Measurements from ENCODE around the gene SLMAP. TPM values are rescaled to one million over a fixed set of nuclear protein-coding genes. Genes with fewer than 3 reads are reported as not detected.
"Not testable (repeated sequence)": the region's sequence is repeated elsewhere in the genome, so short reads cannot be mapped to it uniquely, and the experiment has no call there.

SLMAP gene
- total and polyA plus RNA-seq, 2 donors (not counting 1 experiment from before 2014, with no cell fraction given), result 9.7 to 67.2 TPM

DNA sequence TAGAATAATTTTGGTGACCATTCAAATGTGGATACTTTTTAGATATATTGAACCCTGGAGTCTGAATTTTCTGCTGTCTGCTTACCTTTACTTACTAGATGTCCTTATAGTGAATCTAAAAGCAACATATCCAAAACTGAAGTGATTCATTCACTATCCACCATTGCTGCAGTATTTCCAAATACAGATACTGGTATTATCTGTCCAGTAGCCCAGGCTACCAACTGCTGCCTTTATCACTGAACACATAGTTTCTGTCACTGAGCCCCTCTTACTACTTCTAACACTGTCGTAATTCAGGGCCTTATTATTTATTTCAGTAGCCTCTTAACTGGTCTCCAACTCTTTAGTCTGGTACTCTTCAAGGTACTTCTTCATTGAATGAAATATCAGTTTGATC, 49.2 kb downstream of the SLMAP start:
- no peak for ATAC-seq (ENCODE audit: low read depth)
- no peak overlapping the region for H3K4me3 Mint-ChIP-seq
- H3K27me3 Mint-ChIP-seq, result no peaks in the 10 kb centered on the region
- Histone ChIP-seq H3K9me3 (ENCODE audit: control extremely low read depth in 1 of 3, control insufficient read depth in 2 of 3, insufficient read depth in 1 of 3, low read length in 2 of 3) (peaks cover 0 to 6% (median 0%) of the 10 kb centered on the region in 3 donors), H3K4me1 (ENCODE audit: control insufficient read depth in 2 of 2, insufficient read depth in 2 of 2, low read length in 2 of 2) (peaks cover 4 to 16% of the 10 kb centered on the region in 2 donors), H4K20me1 (ENCODE audit: control insufficient read depth, insufficient read depth, low read length, poor library complexity, severe bottlenecking) (peaks cover 26% of the 10 kb centered on the region), H3K27me3 (replicated peaks in 1 of 4; ENCODE audit: control extremely low read depth in 1 of 4, control insufficient read depth in 3 of 4, insufficient read depth in 4 of 4, low read length in 3 of 4) (no peaks in the 10 kb centered on the region), H3K9ac (ENCODE audit: low read length) (no peak overlapping the region), H3K27ac (ENCODE audit: low read length in 2 of 2) (no peak overlapping the region), H2AFZ (ENCODE audit: insufficient read depth, low read depth, low read length, poor library complexity, severe bottlenecking) (no peak overlapping the region), H3K36me3 (replicated peaks in 1 of 2; ENCODE audit: control extremely low read depth in 1 of 2, control insufficient read depth in 1 of 2, extremely low read depth in 1 of 2, insufficient read depth in 2 of 2, low read length in 1 of 2) (no peaks in the 10 kb centered on the region), H3K4me3 (ENCODE audit: control extremely low read depth in 1 of 5, extremely low read depth in 1 of 5, insufficient read depth in 1 of 5, low read depth in 2 of 5, low read length in 4 of 5) (no peak overlapping the region), H3K4me2 (replicated peaks; ENCODE audit: low read depth, low read length, poor library complexity, severe bottlenecking) (no peak overlapping the region), H3K79me2 (ENCODE audit: control insufficient read depth, insufficient read depth, low read length) (peaks cover 77% of the 10 kb centered on the region)
- peaks cover 49% of the 10 kb centered on the region for H3K4me1 Mint-ChIP-seq
- H3K27ac Mint-ChIP-seq, result no peak overlapping the region
- WGBS (ENCODE audit: insufficient coverage), result no CpG with 5 or more reads among the region's 1 CpG
- TF ChIP-seq, protein P1, sequence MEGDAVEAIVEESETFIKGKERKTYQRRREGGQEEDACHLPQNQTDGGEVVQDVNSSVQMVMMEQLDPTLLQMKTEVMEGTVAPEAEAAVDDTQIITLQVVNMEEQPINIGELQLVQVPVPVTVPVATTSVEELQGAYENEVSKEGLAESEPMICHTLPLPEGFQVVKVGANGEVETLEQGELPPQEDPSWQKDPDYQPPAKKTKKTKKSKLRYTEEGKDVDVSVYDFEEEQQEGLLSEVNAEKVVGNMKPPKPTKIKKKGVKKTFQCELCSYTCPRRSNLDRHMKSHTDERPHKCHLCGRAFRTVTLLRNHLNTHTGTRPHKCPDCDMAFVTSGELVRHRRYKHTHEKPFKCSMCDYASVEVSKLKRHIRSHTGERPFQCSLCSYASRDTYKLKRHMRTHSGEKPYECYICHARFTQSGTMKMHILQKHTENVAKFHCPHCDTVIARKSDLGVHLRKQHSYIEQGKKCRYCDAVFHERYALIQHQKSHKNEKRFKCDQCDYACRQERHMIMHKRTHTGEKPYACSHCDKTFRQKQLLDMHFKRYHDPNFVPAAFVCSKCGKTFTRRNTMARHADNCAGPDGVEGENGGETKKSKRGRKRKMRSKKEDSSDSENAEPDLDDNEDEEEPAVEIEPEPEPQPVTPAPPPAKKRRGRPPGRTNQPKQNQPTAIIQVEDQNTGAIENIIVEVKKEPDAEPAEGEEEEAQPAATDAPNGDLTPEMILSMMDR (IDR thresholded peaks at IDR 0.05), result no peak
- TF ChIP-seq EZH2 (IDR thresholded peaks at IDR 0.05; ENCODE audit: borderline replicate concordance, insufficient read depth, low read depth, low read length, poor library complexity, severe bottlenecking), result no peak
- ChIA-PET POLR2A (no interaction called here), CTCF (no interaction called here)
- no peaks in the 10 kb centered on the region for H3K9me3 Mint-ChIP-seq (ENCODE audit: insufficient read depth)
- no peak for DNase-seq
- intact Hi-C loops (cut with micrococcal nuclease), result no loop called here

GRCh38 chr3:57805674-57806073, 49.6 kb downstream of the SLMAP start:
- no peak overlapping the region for H3K4me2 ChIP-seq (replicated peaks; ENCODE audit: low read depth, low read length, poor library complexity, severe bottlenecking)
- peaks cover 78% of the 10 kb centered on the region for H3K79me2 ChIP-seq (ENCODE audit: control insufficient read depth, insufficient read depth, low read length)
- ATAC-seq (ENCODE audit: low read depth) (no peak), DNase-seq (no peak)
- H3K9me3 ChIP-seq (ENCODE audit: control extremely low read depth in 1 of 3, control insufficient read depth in 2 of 3, insufficient read depth in 1 of 3, low read length in 2 of 3), result peaks cover 0 to 6% (median 0%) of the 10 kb centered on the region in 3 donors
- H4K20me1 ChIP-seq (ENCODE audit: control insufficient read depth, insufficient read depth, low read length, poor library complexity, severe bottlenecking), result peaks cover 30% of the 10 kb centered on the region
- no peak overlapping the region for H3K4me3 ChIP-seq (ENCODE audit: control extremely low read depth in 1 of 5, extremely low read depth in 1 of 5, insufficient read depth in 1 of 5, low read depth in 2 of 5, low read length in 4 of 5)
- H2AFZ ChIP-seq (ENCODE audit: insufficient read depth, low read depth, low read length, poor library complexity, severe bottlenecking), result no peak overlapping the region
- H3K27ac ChIP-seq (ENCODE audit: low read length in 2 of 2), result no peak overlapping the region
- Mint-ChIP-seq H3K4me3 (no peak overlapping the region), H3K27me3 (no peaks in the 10 kb centered on the region), H3K4me1 (peaks cover 52% of the 10 kb centered on the region), H3K9me3 (ENCODE audit: insufficient read depth) (no peaks in the 10 kb centered on the region), H3K27ac (no peak overlapping the region)
- ChIA-PET POLR2A (no interaction called here), CTCF (no interaction called here)
- no peak for TF ChIP-seq EZH2 (IDR thresholded peaks at IDR 0.05; ENCODE audit: borderline replicate concordance, insufficient read depth, low read depth, low read length, poor library complexity, severe bottlenecking)
- TF ChIP-seq, protein P1 (IDR thresholded peaks at IDR 0.05), result no peak
- WGBS (ENCODE audit: insufficient coverage), result no CpG with 5 or more reads among the region's 1 CpG
- H3K36me3 ChIP-seq (replicated peaks in 1 of 2; ENCODE audit: control extremely low read depth in 1 of 2, control insufficient read depth in 1 of 2, extremely low read depth in 1 of 2, insufficient read depth in 2 of 2, low read length in 1 of 2), result peaks cover 0 to 1% of the 10 kb centered on the region in 2 experiments
- H3K9ac ChIP-seq (ENCODE audit: low read length), result no peak overlapping the region
- peaks cover 4 to 16% of the 10 kb centered on the region in 2 donors for H3K4me1 ChIP-seq (ENCODE audit: control insufficient read depth in 2 of 2, insufficient read depth in 2 of 2, low read length in 2 of 2)
- H3K27me3 ChIP-seq (replicated peaks in 1 of 4; ENCODE audit: control extremely low read depth in 1 of 4, control insufficient read depth in 3 of 4, insufficient read depth in 4 of 4, low read length in 3 of 4), result no peaks in the 10 kb centered on the region
- intact Hi-C loops (cut with micrococcal nuclease), result no loop called here

- H3K27me3 ChIP-seq (replicated peaks in 1 of 4; ENCODE audit: control extremely low read depth in 1 of 4, control insufficient read depth in 3 of 4, insufficient read depth in 4 of 4, low read length in 3 of 4); H3K4me3 ChIP-seq (ENCODE audit: control extremely low read depth in 1 of 5, extremely low read depth in 1 of 5, insufficient read depth in 1 of 5, low read depth in 2 of 5, low read length in 4 of 5); intact Hi-C loops (cut with micrococcal nuclease); H3K27ac Mint-ChIP-seq; H3K27ac ChIP-seq (ENCODE audit: low read length in 2 of 2); H3K4me2 ChIP-seq (replicated peaks; ENCODE audit: low read depth, low read length, poor library complexity, severe bottlenecking); H3K9me3 ChIP-seq (ENCODE audit: control extremely low read depth in 1 of 3, control insufficient read depth in 2 of 3, insufficient read depth in 1 of 3, low read length in 2 of 3); POLR2A ChIA-PET; H3K4me3 Mint-ChIP-seq; H3K27me3 Mint-ChIP-seq; ATAC-seq (ENCODE audit: low read depth); H3K9me3 Mint-ChIP-seq (ENCODE audit: insufficient read depth); CTCF ChIA-PET; H2AFZ ChIP-seq (ENCODE audit: insufficient read depth, low read depth, low read length, poor library complexity, severe bottlenecking); H3K36me3 ChIP-seq (replicated peaks in 1 of 2; ENCODE audit: control extremely low read depth in 1 of 2, control insufficient read depth in 1 of 2, extremely low read depth in 1 of 2, insufficient read depth in 2 of 2, low read length in 1 of 2); DNase-seq; H3K9ac ChIP-seq (ENCODE audit: low read length): not testable (repeated sequence)
- peaks cover 78% of the 10 kb centered on the region for H3K79me2 ChIP-seq (ENCODE audit: control insufficient read depth, insufficient read depth, low read length)
- WGBS (ENCODE audit: insufficient coverage), result 100% methylated on average over 2 of the region's 5 CpGs
- H4K20me1 ChIP-seq (ENCODE audit: control insufficient read depth, insufficient read depth, low read length, poor library complexity, severe bottlenecking), result peaks cover 31% of the 10 kb centered on the region
- H3K4me1 ChIP-seq (ENCODE audit: control insufficient read depth in 2 of 2, insufficient read depth in 2 of 2, low read length in 2 of 2), result peaks cover 4 to 16% of the 10 kb centered on the region in 2 donors
- H3K4me1 Mint-ChIP-seq, result peaks cover 55% of the 10 kb centered on the region
Measured at GRCh38 chr3:57806195-57806594, 50.1 kb downstream of the SLMAP start.

All from B cell (primary cell).